Sigmoid colon (tissue), 7 donors: ENCODE results near the gene BMP10. TPM values are rescaled to one million over a fixed set of nuclear protein-coding genes. Genes with fewer than 3 reads are reported as not detected.

Experiments used
- DNase-seq: peaks from one replicate; pipeline ENCODE4 v3.0.0-alpha.2; 2019
- H3K27ac ChIP-seq, 4 donors: fragments of 200-600 bp; sonication (generic); one replicate each; pipeline ENCODE4 v1.5.1; 2016 to 2019; ENCODE audit warnings: mild to moderate bottlenecking in 1 of 4
- H3K27me3 ChIP-seq, 3 donors: fragments of 200-600 bp; sonication (generic); one replicate each; pipeline ENCODE4 v1.5.1; 2019; ENCODE audit warnings: mild to moderate bottlenecking in 1 of 3
- H3K36me3 ChIP-seq, 4 donors: fragments of 200-600 bp; sonication (generic); one replicate each; pipeline ENCODE4 v1.5.1; 2016 to 2019
- H3K4me1 ChIP-seq, 4 donors: fragments of 200-600 bp; sonication (generic); one replicate each; pipeline ENCODE4 v1.5.1; 2017 to 2019
- H3K4me3 ChIP-seq, 4 donors: fragments of 200-600 bp; sonication (generic); one replicate each; pipeline ENCODE4 v1.5.1; 2017 to 2019; ENCODE audit warnings: mild to moderate bottlenecking in 2 of 4, moderate library complexity in 1 of 4
- H3K9me3 ChIP-seq, 4 donors: fragments of 200-600 bp in 3 of 4; sonication (generic) in 3 of 4; one replicate each; pipeline versions ENCODE4 v1.5.1 to v1.6.1; 2013 to 2019
- EP300 ChIP-seq, 4 donors: sonication (generic); formaldehyde crosslinking; IDR thresholded peaks; one replicate each; pipeline ENCODE4 v1.6.1; 2017; ENCODE audit warnings: antibody characterized with exemption in 4 of 4
- POLR2A ChIP-seq, 2 donors: fragments of 450-650 bp; IDR thresholded peaks; one replicate each; pipeline ENCODE4 v1.6.1; 2016; ENCODE audit warnings: antibody characterized with exemption in 2 of 2, mild to moderate bottlenecking in 2 of 2, moderate library complexity in 2 of 2
- POLR2AphosphoS5 ChIP-seq, 4 donors: sonication (generic); formaldehyde crosslinking; IDR thresholded peaks; one replicate each; pipeline ENCODE4 v1.6.1; 2017; ENCODE audit warnings: antibody characterized with exemption in 4 of 4
- WGBS, 2 donors: extraction: QIAGEN DNeasy Blood & Tissue Kit; methylation state at CpG; one replicate each; pipeline ENCODE4 v1.1.7; 2013; 5-methylcytosine and 5-hydroxymethylcytosine counted together
- intact Hi-C: fragments of 100-400 bp; cut with DNase I; formaldehyde crosslinking; loops from one replicate; pipeline ENCODE4 v1.15.1; 2023
- polyA plus RNA-seq, 3 donors: library from polyadenylated mRNA; stranded (reverse); fragments of 200-250 nt; gene quantifications; one replicate each; pipeline ENCODE4 v1.2.3, GENCODE V29; 2013
- total RNA-seq, 4 donors: library from RNA; depleted of rRNA; stranded (reverse); fragments of >200 nt; gene quantifications; one replicate each; pipeline ENCODE4 v1.1.0, GENCODE V29; 2016
- TF ChIP-seq, protein P1 (sequence below), 4 experiments: fragments of 450-650 bp in 3 of 4; fragments of 200-600 bp in 1 of 4; IDR thresholded peaks; one replicate each; pipeline ENCODE4 v1.5.1; 2016 to 2019; ENCODE audit warnings: antibody characterized with exemption in 4 of 4, mild to moderate bottlenecking in 3 of 4, moderate library complexity in 2 of 4
- donor health status: healthy with polysubstance abuse.
- donor health status: Bipolar disorder and iron deficiency.
- donor health status: healthy.

BMP10 gene
- total and polyA plus RNA-seq, 7 donors: not detected

DNA sequence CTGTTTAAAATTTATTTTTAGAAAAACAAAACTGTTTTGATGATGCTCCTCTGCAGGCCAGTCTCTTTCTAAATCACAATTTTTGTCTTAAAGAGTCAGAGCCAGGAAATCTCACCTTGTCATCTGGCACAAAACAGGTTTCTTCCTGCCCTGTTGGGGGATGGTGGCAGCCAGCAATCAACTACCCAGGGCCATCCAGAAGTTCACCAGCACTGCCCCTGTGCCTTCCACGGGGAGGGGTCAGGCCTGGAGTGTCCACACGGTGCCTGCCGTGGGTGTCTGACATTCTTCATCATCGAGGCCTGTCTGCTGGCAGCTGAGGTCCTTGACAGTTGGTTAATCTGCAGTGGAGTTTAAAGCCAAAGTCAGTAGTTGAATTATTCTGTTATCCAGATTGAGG lies 40.0 kb upstream of the BMP10 start:
- DNase-seq: no peak
- peaks cover 0 to 24% (median 11%) of the 10 kb centered on the region in 4 donors for H3K4me1 ChIP-seq
- 79 to 80% methylated on average over 4 of the region's 4 CpGs for WGBS, 2 donors
- TF ChIP-seq, protein P1, sequence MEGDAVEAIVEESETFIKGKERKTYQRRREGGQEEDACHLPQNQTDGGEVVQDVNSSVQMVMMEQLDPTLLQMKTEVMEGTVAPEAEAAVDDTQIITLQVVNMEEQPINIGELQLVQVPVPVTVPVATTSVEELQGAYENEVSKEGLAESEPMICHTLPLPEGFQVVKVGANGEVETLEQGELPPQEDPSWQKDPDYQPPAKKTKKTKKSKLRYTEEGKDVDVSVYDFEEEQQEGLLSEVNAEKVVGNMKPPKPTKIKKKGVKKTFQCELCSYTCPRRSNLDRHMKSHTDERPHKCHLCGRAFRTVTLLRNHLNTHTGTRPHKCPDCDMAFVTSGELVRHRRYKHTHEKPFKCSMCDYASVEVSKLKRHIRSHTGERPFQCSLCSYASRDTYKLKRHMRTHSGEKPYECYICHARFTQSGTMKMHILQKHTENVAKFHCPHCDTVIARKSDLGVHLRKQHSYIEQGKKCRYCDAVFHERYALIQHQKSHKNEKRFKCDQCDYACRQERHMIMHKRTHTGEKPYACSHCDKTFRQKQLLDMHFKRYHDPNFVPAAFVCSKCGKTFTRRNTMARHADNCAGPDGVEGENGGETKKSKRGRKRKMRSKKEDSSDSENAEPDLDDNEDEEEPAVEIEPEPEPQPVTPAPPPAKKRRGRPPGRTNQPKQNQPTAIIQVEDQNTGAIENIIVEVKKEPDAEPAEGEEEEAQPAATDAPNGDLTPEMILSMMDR (IDR thresholded peaks at IDR 0.05): no peak
- TF ChIP-seq EP300 (IDR thresholded peaks at IDR 0.05) (no peak), POLR2AphosphoS5 (IDR thresholded peaks at IDR 0.05) (no peak), POLR2A (IDR thresholded peaks at IDR 0.05) (no peak)
- no peaks in the 10 kb centered on the region for H3K36me3 ChIP-seq
- H3K9me3 ChIP-seq: no peaks in the 10 kb centered on the region
- no peak overlapping the region for H3K27ac ChIP-seq
- intact Hi-C loops: loop anchor here (5.0 kb wide), 1 partner anchor 159 kb away; no protein-coding TSS in a partner anchor
- no peaks in the 10 kb centered on the region for H3K27me3 ChIP-seq
- no peak overlapping the region for H3K4me3 ChIP-seq

DNA sequence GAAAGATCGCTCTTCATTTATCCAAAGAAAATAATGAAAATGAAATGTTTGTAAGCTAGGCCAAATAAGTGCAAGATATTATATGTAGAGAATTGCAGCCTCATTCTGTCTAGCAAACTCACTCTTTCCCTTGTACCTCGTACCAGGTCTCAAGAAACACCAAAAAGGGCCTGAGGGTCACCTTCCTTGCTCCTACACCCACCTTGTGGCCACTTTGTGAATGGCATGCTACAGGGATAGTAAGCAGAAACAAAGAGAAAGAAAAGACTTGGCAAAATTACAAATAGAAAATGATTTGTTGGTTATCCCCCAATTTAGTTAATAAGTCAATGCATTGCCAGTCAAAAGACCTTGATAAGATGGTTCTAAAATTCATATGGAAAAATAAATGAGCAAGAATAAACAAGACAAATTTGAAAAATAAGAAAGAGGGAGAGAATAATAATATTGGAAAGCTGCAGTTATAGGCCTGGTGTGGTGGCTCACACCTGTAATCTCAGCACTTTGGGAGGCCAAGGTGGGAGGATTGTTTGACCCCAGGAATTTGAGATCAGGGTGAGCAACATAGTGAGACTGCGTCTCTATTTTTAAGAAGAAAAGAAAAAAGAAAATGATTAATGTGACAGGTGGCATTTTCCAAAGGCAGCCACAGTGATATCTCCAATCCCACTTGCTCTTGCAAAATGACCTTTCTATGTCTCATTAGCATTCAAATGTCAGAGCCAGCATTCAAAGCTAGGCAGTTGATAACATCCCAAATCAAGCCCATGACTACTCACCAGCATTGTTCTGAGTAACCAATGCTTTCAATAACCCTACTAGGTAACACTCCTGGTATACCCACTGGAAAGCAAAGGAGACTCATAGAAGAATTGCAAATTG lies 38.8 kb upstream of the BMP10 start:
- H3K4me3 ChIP-seq: no peak overlapping the region
- peak; percentile 81 for DNase-seq
- H3K36me3 ChIP-seq: no peaks in the 10 kb centered on the region
- no peaks in the 10 kb centered on the region for H3K9me3 ChIP-seq
- TF ChIP-seq, protein P1 (IDR thresholded peaks at IDR 0.05): peak; percentile 66 to 86 (median 84)
- no peak for TF ChIP-seq POLR2AphosphoS5 (IDR thresholded peaks at IDR 0.05)
- 67 to 68% methylated on average over 3 of the region's 3 CpGs for WGBS, 2 donors
- intact Hi-C loops: loop anchor here (5.0 kb wide), 2 partner anchors 158 to 448 kb away; no protein-coding TSS in a partner anchor
- peaks cover 0 to 19% (median 11%) of the 10 kb centered on the region in 4 donors for H3K4me1 ChIP-seq
- no peaks in the 10 kb centered on the region for H3K27me3 ChIP-seq
- H3K27ac ChIP-seq: no peak overlapping the region

DNA sequence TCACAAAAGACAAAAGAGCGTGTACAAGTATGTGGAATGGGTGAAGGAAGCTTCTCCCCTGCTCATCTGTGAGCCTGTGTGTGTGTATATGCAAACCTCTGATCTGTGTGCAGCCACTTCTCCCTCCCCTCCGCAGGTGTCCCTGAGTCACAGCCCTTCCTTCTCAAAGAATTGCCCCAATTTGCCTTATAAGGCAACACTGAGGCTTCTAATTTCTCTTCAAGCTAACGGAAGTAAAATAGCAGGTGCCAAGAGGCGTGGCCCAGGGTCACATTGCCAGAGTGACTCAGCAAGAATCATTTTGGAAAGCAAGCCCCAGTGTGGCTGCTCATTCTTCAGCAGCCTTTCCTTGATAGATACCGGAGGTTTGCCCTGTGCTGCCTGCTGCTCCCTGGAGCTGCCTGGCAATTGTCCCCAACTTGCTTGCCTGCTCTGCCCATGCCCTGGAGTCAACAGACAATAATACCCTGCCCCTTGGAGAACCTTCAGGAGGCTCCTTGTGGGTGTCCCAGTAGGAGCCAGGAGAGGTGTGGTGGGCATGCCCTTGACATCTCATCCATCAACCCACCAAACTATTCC lies 37.3 kb upstream of the BMP10 start:
- WGBS, 2 donors: 10 to 18% methylated on average over 5 of the region's 5 CpGs
- intact Hi-C loops: loop anchor here (5.0 kb wide), 1 partner anchor 446 kb away; no protein-coding TSS in a partner anchor
- TF ChIP-seq POLR2AphosphoS5 (IDR thresholded peaks at IDR 0.05) (peak in 1 of 4 donors; percentile 62), POLR2A (IDR thresholded peaks at IDR 0.05) (no peak), EP300 (IDR thresholded peaks at IDR 0.05) (peak in 1 of 4 donors; percentile 25)
- H3K4me3 ChIP-seq: no peak overlapping the region
- H3K4me1 ChIP-seq: peaks cover 0 to 19% (median 11%) of the 10 kb centered on the region in 4 donors
- no peaks in the 10 kb centered on the region for H3K36me3 ChIP-seq
- peak overlapping the region in 2 of 4 donors; percentile 10 to 20 for H3K27ac ChIP-seq
- H3K9me3 ChIP-seq: no peaks in the 10 kb centered on the region
- H3K27me3 ChIP-seq: no peaks in the 10 kb centered on the region
- peak; percentile 81 for DNase-seq

DNA sequence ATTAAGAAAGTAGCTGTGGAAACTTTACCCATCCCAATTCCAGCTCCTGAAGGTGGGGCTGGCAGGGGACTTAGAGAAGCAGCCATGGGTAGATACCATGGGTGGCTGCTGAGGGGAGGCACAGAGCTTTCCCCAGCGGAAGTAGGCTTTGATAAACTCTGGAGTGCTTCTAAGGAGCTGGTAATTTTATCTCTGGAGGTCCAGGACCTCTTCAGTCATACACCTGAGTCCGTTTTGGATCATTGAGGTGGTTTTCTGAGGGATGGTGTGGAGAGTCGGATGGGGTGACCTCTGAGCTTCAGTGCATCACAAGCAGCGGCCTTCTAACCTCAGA lies 36.7 kb upstream of the BMP10 start:
- intact Hi-C loops: loop anchor here (5.0 kb wide), 1 partner anchor 446 kb away; no protein-coding TSS in a partner anchor
- Histone ChIP-seq H3K27ac (peak overlapping the region in 1 of 4 donors; percentile 10), H3K4me1 (peaks cover 0 to 19% (median 11%) of the 10 kb centered on the region in 4 donors), H3K27me3 (no peaks in the 10 kb centered on the region), H3K9me3 (no peaks in the 10 kb centered on the region), H3K4me3 (no peak overlapping the region), H3K36me3 (no peaks in the 10 kb centered on the region)
- 56 to 82% methylated on average over 4 of the region's 4 CpGs for WGBS, 2 donors
- no peak for DNase-seq
- TF ChIP-seq POLR2A (IDR thresholded peaks at IDR 0.05) (no peak), EP300 (IDR thresholded peaks at IDR 0.05) (no peak), POLR2AphosphoS5 (IDR thresholded peaks at IDR 0.05) (no peak)
- TF ChIP-seq, protein P1 (IDR thresholded peaks at IDR 0.05): no peak
